ENCODE results near the gene OASL. TPM values are rescaled to one million over a fixed set of nuclear protein-coding genes. Genes with fewer than 3 reads are reported as not detected.

OASL gene
- total RNA-seq, 4 donors from 2014 or later = 0.20 to 0.44 TPM; not detected in 2

DNA sequence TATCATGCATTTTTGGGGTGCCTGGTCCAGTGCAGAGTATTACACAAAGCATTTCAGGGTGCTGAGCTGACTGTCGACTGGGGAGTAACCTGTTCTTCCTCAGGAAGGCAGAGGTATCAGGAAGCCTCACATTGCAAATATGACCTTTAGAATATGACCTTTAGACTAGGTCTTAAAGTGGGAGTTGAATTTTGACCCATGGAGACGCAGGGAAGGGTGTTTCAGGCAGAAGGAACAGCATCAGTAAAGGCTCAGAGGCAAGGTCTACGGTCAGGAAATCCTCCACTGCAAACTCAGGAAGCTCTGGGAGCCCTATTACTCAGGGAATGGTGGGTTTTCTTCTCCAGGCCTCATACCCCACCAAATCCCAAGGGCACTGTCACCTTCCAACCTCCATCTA lies 49.4 kb downstream of the OASL start:
- WGBS, 2 donors = 88 to 90% methylated on average over 3 of the region's 3 CpGs
- TF ChIP-seq EP300 (IDR thresholded peaks at IDR 0.05) (no peak), POLR2A (IDR thresholded peaks at IDR 0.05) (no peak)
- TF ChIP-seq, protein P1, sequence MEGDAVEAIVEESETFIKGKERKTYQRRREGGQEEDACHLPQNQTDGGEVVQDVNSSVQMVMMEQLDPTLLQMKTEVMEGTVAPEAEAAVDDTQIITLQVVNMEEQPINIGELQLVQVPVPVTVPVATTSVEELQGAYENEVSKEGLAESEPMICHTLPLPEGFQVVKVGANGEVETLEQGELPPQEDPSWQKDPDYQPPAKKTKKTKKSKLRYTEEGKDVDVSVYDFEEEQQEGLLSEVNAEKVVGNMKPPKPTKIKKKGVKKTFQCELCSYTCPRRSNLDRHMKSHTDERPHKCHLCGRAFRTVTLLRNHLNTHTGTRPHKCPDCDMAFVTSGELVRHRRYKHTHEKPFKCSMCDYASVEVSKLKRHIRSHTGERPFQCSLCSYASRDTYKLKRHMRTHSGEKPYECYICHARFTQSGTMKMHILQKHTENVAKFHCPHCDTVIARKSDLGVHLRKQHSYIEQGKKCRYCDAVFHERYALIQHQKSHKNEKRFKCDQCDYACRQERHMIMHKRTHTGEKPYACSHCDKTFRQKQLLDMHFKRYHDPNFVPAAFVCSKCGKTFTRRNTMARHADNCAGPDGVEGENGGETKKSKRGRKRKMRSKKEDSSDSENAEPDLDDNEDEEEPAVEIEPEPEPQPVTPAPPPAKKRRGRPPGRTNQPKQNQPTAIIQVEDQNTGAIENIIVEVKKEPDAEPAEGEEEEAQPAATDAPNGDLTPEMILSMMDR (IDR thresholded peaks at IDR 0.05) = no peak
- no peaks in the 10 kb centered on the region for H3K9me3 ChIP-seq

DNA sequence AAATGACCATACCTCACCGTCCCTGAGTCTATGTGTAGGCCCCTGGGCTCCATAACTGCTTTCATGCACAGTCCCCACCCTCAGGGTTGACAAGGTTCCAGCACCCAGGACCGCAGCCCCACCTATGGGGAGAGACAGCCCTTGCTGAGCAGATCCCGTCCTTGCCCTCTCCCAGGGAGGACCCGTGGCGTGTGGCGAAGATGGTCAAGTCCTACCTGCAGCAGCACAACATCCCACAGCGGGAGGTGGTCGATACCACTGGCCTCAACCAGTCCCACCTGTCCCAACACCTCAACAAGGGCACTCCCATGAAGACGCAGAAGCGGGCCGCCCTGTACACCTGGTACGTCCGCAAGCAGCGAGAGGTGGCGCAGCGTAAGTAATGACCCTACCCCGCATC lies 50.4 kb downstream of the OASL start:
- no peaks in the 10 kb centered on the region for H3K9me3 ChIP-seq
- H3K4me3 ChIP-seq = no peak overlapping the region
- TF ChIP-seq, protein P1 (IDR thresholded peaks at IDR 0.05) = no peak
- no peak for TF ChIP-seq POLR2A (IDR thresholded peaks at IDR 0.05)
- TF ChIP-seq EP300 (IDR thresholded peaks at IDR 0.05) = no peak
- H3K27me3 ChIP-seq = no peaks in the 10 kb centered on the region
- WGBS, 2 donors = 90 to 93% methylated on average over 13 to 17 of the region's 17 CpGs
- H3K27ac ChIP-seq = no peak overlapping the region
- no peak for DNase-seq (ENCODE audit: low spot score in 2 of 2)
- no peaks in the 10 kb centered on the region for H3K4me1 ChIP-seq
- no peaks in the 10 kb centered on the region for H3K36me3 ChIP-seq

More for the DNA sequence above, 49.4 kb downstream of the OASL start:
- H3K27me3 ChIP-seq = no peaks in the 10 kb centered on the region
- no peaks in the 10 kb centered on the region for H3K4me1 ChIP-seq
- no peak overlapping the region for H3K27ac ChIP-seq
- DNase-seq (ENCODE audit: low spot score in 2 of 2) = no peak
- no peaks in the 10 kb centered on the region for H3K36me3 ChIP-seq
- no peak overlapping the region for H3K4me3 ChIP-seq

DNA sequence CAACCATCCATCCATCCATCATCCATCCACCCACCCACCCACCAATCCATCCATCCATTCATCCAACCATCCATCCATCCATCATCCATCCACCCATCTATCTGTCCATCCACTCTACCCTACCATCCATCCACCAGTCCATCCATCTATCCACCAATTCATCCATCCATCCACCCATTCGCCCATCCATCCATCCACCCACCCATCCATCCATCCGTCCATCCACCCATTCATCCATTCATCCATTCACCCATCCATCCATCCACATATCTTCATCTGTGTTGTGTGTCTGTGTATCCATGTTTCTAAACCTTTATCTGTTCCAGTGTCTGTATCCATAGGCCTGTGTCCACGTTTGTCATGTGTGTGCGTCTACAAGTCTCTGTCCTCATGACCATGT lies 50.8 kb downstream of the OASL start:
- WGBS, 2 donors = 88 to 91% methylated on average over 4 of the region's 4 CpGs
- no peaks in the 10 kb centered on the region for H3K27me3 ChIP-seq
- no peak for DNase-seq (ENCODE audit: low spot score in 2 of 2)
- H3K4me1 ChIP-seq = no peaks in the 10 kb centered on the region
- TF ChIP-seq POLR2A (IDR thresholded peaks at IDR 0.05) = no peak
- TF ChIP-seq EP300 (IDR thresholded peaks at IDR 0.05) = no peak
- TF ChIP-seq, protein P1 (IDR thresholded peaks at IDR 0.05) = no peak
- no peak overlapping the region for H3K4me3 ChIP-seq
- H3K27ac ChIP-seq = no peak overlapping the region
- no peaks in the 10 kb centered on the region for H3K9me3 ChIP-seq
- no peaks in the 10 kb centered on the region for H3K36me3 ChIP-seq

DNA sequence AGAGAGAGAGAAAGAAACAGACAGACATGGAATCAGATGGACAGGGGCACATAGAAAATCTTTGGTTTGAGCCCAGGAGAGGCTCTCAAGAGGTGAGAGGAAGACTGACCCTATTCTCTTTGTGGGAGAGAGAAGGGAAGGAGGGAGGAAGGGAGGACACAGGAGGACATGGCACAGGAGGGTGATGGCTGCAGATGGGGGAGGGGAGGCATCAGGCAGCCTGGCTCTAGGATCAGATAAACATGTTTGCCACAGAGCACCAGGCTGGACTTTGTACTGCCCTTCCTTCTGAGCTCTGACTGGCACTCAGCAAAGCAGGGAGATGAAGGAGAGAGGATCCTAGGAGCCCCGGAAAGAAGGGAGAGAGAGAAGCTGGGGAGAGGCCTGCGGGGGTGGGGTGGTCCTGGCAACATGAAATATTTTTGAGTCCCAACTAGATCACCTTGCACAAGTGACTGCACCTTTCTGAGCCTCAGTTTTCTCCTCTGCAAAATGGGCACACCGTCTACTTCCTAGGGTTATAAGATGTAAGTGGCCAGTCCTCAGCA lies 54.6 kb downstream of the OASL start:
- H3K36me3 ChIP-seq = no peaks in the 10 kb centered on the region
- H3K27ac ChIP-seq = no peak overlapping the region
- no peak overlapping the region for H3K4me3 ChIP-seq
- TF ChIP-seq EP300 (IDR thresholded peaks at IDR 0.05) (no peak), POLR2A (IDR thresholded peaks at IDR 0.05) (no peak)
- TF ChIP-seq, protein P1 (IDR thresholded peaks at IDR 0.05) = no peak
- DNase-seq (ENCODE audit: low spot score in 2 of 2) = no peak
- 78 to 81% methylated on average over 3 of the region's 3 CpGs for WGBS, 2 donors
- H3K9me3 ChIP-seq = no peaks in the 10 kb centered on the region
- H3K27me3 ChIP-seq = no peaks in the 10 kb centered on the region
- no peaks in the 10 kb centered on the region for H3K4me1 ChIP-seq

DNA sequence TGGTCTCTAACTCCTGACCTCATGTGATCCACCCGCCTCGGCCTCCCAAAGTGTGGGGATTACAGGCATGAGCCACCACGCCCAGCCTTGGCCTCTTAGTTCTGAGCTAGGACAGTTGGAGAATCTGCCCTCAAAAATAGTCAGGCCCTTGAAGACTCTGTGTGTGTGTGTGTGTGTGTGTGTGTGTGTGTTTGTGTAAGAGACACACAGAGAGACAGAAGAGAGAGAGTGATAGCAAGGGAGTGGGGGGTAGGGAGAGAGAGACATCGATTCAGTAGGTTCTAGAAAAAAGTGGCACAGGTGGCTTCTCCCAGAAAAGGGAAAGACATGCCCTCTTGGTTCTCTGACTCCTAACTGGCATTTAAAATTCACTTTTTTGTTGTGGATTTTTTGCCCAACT lies 55.3 kb downstream of the OASL start:
- H3K4me1 ChIP-seq = no peaks in the 10 kb centered on the region
- TF ChIP-seq POLR2A (IDR thresholded peaks at IDR 0.05) (no peak), EP300 (IDR thresholded peaks at IDR 0.05) (no peak)
- TF ChIP-seq, protein P1 (IDR thresholded peaks at IDR 0.05) = no peak
- H3K9me3 ChIP-seq = no peaks in the 10 kb centered on the region
- H3K27me3 ChIP-seq = no peaks in the 10 kb centered on the region
- 56 to 79% methylated on average over 4 of the region's 4 CpGs for WGBS, 2 donors
- no peak for DNase-seq (ENCODE audit: low spot score in 2 of 2)
- H3K36me3 ChIP-seq = no peaks in the 10 kb centered on the region
- H3K4me3 ChIP-seq = no peak overlapping the region
- H3K27ac ChIP-seq = no peak overlapping the region

All from tibial nerve (tissue), 4 donors.